IPS-15b (cell line): ENCODE measurements around the gene PON2.
"Not testable (repeated sequence)": the region's sequence is repeated elsewhere in the genome, so short reads cannot be mapped to it uniquely, and the experiment has no call there.

ENCODE experiments used
- H3K27me3 ChIP-seq: one replicate; pipeline ENCODE4 v1.6.1; 2013; ENCODE audit warnings: low read length; ENCODE audit not compliant: control insufficient read depth, insufficient read depth
- H3K36me3 ChIP-seq: one replicate; pipeline ENCODE4 v1.6.1; 2013; ENCODE audit warnings: low read length; ENCODE audit not compliant: control insufficient read depth, insufficient read depth
- H3K4me1 ChIP-seq: one replicate; pipeline ENCODE4 v1.6.1; 2013; ENCODE audit warnings: mild to moderate bottlenecking, low read length; ENCODE audit not compliant: control insufficient read depth, insufficient read depth
- H3K4me3 ChIP-seq: one replicate; pipeline ENCODE4 v1.5.1; 2013; ENCODE audit warnings: low read depth, low read length
- H3K9ac ChIP-seq: one replicate; pipeline ENCODE4 v1.6.1; 2013; ENCODE audit warnings: low read depth, mild to moderate bottlenecking, low read length
- H3K9me3 ChIP-seq: one replicate; pipeline ENCODE4 v1.6.1; 2013; ENCODE audit warnings: mild to moderate bottlenecking, low read length; ENCODE audit not compliant: control insufficient read depth, insufficient read depth

Gene PON2

GRCh38 chr7:95396136-95397032 is 38.4 kb downstream of the PON2 start, which contains the start of gene PON3:
PON3 (minus strand) TSS chr7:95396375; CDS start chr7:95396350, 25 bp downstream.
- H3K9me3 ChIP-seq, result no peaks in the 10 kb centered on the region
- peaks cover 12% of the 10 kb centered on the region for H3K27me3 ChIP-seq
- no peaks in the 10 kb centered on the region for H3K4me1 ChIP-seq
- H3K9ac ChIP-seq, result peak within 1 kb of the TSS; percentile 82
- no peaks in the 10 kb centered on the region for H3K36me3 ChIP-seq
- peak within 1 kb of the TSS; percentile 83 for H3K4me3 ChIP-seq

GRCh38 chr7:95395755-95396135 is 39.1 kb downstream of the PON2 start:
- Histone ChIP-seq H3K9ac (peak overlapping the region; percentile 82), H3K36me3 (no peaks in the 10 kb centered on the region), H3K4me1 (no peaks in the 10 kb centered on the region), H3K9me3 (no peaks in the 10 kb centered on the region), H3K4me3 (peak overlapping the region; percentile 83), H3K27me3 (peaks cover 12% of the 10 kb centered on the region)

- Histone ChIP-seq H3K9me3 (no peaks in the 10 kb centered on the region), H3K36me3 (no peaks in the 10 kb centered on the region), H3K4me3 (no peak overlapping the region), H3K4me1 (no peaks in the 10 kb centered on the region), H3K9ac (no peak overlapping the region), H3K27me3 (peaks cover 12% of the 10 kb centered on the region)
Measured at GRCh38 chr7:95394370-95394769, 40.5 kb downstream of the PON2 start.

- Histone ChIP-seq H3K9me3 (no peaks in the 10 kb centered on the region), H3K4me3 (no peak overlapping the region), H3K9ac (no peak overlapping the region), H3K27me3 (peaks cover 4% of the 10 kb centered on the region), H3K36me3 (no peaks in the 10 kb centered on the region), H3K4me1 (no peaks in the 10 kb centered on the region)
Measured at GRCh38 chr7:95391761-95392160, 43.1 kb downstream of the PON2 start.

GRCh38 chr7:95389516-95389915 is 45.3 kb downstream of the PON2 start:
- Histone ChIP-seq H3K9ac (no peak overlapping the region), H3K4me1 (no peaks in the 10 kb centered on the region), H3K36me3 (no peaks in the 10 kb centered on the region)

GRCh38 chr7:95379457-95379856 is 55.4 kb downstream of the PON2 start:
- H3K27me3 ChIP-seq, H3K4me1 ChIP-seq, H3K9me3 ChIP-seq, H3K4me3 ChIP-seq, H3K9ac ChIP-seq, H3K36me3 ChIP-seq: not testable (repeated sequence)

More at GRCh38 chr7:95389516-95389915, 45.3 kb downstream of the PON2 start:
- H3K9me3 ChIP-seq, result no peaks in the 10 kb centered on the region
- no peaks in the 10 kb centered on the region for H3K27me3 ChIP-seq
- no peak overlapping the region for H3K4me3 ChIP-seq

GRCh38 chr7:95376632-95377400 is 58.0 kb downstream of the PON2 start:
- peaks cover 2% of the 10 kb centered on the region for H3K9me3 ChIP-seq
- no peaks in the 10 kb centered on the region for H3K27me3 ChIP-seq
- H3K36me3 ChIP-seq, result no peaks in the 10 kb centered on the region
- H3K4me1 ChIP-seq, result no peaks in the 10 kb centered on the region
- H3K4me3 ChIP-seq, result no peak overlapping the region
- H3K9ac ChIP-seq, result no peak overlapping the region

GRCh38 chr7:95375591-95376257 is 59.1 kb downstream of the PON2 start:
- Histone ChIP-seq H3K4me1 (no peaks in the 10 kb centered on the region), H3K9me3 (peaks cover 2% of the 10 kb centered on the region), H3K4me3 (no peak overlapping the region), H3K36me3 (no peaks in the 10 kb centered on the region), H3K9ac (no peak overlapping the region), H3K27me3 (no peaks in the 10 kb centered on the region)

- H3K27me3 ChIP-seq, result no peaks in the 10 kb centered on the region
- H3K9me3 ChIP-seq, result peaks cover 2% of the 10 kb centered on the region
- no peak overlapping the region for H3K9ac ChIP-seq
- no peaks in the 10 kb centered on the region for H3K4me1 ChIP-seq
- no peaks in the 10 kb centered on the region for H3K36me3 ChIP-seq
- no peak overlapping the region for H3K4me3 ChIP-seq
Measured at GRCh38 chr7:95373323-95373722, 61.5 kb downstream of the PON2 start.

- H3K4me1 ChIP-seq, result no peaks in the 10 kb centered on the region
- no peaks in the 10 kb centered on the region for H3K9me3 ChIP-seq
- no peak overlapping the region for H3K4me3 ChIP-seq
- no peaks in the 10 kb centered on the region for H3K27me3 ChIP-seq
- H3K9ac ChIP-seq, result no peak overlapping the region
- H3K36me3 ChIP-seq, result no peaks in the 10 kb centered on the region
Measured at GRCh38 chr7:95368235-95368634, 66.6 kb downstream of the PON2 start.

GRCh38 chr7:95367606-95368005 is 67.2 kb downstream of the PON2 start:
- Histone ChIP-seq H3K4me3 (no peak overlapping the region), H3K4me1 (no peaks in the 10 kb centered on the region), H3K36me3 (no peaks in the 10 kb centered on the region), H3K9ac (no peak overlapping the region), H3K27me3 (no peaks in the 10 kb centered on the region), H3K9me3 (no peaks in the 10 kb centered on the region)
